ENCODE measurements around the gene TANGO2. TPM values are rescaled to one million over a fixed set of nuclear protein-coding genes. Genes with fewer than 3 reads are reported as not detected.

TANGO2 gene
- polyA plus RNA-seq, 4 donors = 9.4 to 14.4 (median 10.8) TPM

GRCh38 chr22:20024650-20025397 is 3.9 kb downstream of the TANGO2 start:
- no peak for DNase-seq (ENCODE audit: low read depth in 4 of 4, low spot score in 3 of 4)

- no peak for DNase-seq (ENCODE audit: low read depth in 4 of 4, low spot score in 3 of 4)
These were observed 4.7 kb downstream of the TANGO2 start for GRCh38 chr22:20025401-20026203.

- DNase-seq (ENCODE audit: low read depth in 4 of 4, low spot score in 3 of 4) = no peak
These were observed 5.4 kb downstream of the TANGO2 start for GRCh38 chr22:20026204-20026908.

GRCh38 chr22:20026996-20027601 is 6.2 kb downstream of the TANGO2 start:
- no peak for DNase-seq (ENCODE audit: low read depth in 4 of 4, low spot score in 3 of 4)

- DNase-seq (ENCODE audit: low read depth in 4 of 4, low spot score in 3 of 4) = no peak
These were observed 7.3 kb downstream of the TANGO2 start for GRCh38 chr22:20027966-20028854.

GRCh38 chr22:20028855-20029549 is 8.1 kb downstream of the TANGO2 start:
- no peak for DNase-seq (ENCODE audit: low read depth in 4 of 4, low spot score in 3 of 4)

- DNase-seq (ENCODE audit: low read depth in 4 of 4, low spot score in 3 of 4) = no peak
These were observed 8.8 kb downstream of the TANGO2 start for GRCh38 chr22:20029550-20030225.

GRCh38 chr22:20031732-20032406 is 11.0 kb downstream of the TANGO2 start:
- no peak for DNase-seq (ENCODE audit: low read depth in 4 of 4, low spot score in 3 of 4)

GRCh38 chr22:20032407-20032991 is 11.6 kb downstream of the TANGO2 start:
- DNase-seq (ENCODE audit: low read depth in 4 of 4, low spot score in 3 of 4) = no peak

GRCh38 chr22:20033045-20033706 is 12.3 kb downstream of the TANGO2 start:
- no peak for DNase-seq (ENCODE audit: low read depth in 4 of 4, low spot score in 3 of 4)

- no peak for DNase-seq (ENCODE audit: low read depth in 4 of 4, low spot score in 3 of 4)
These were observed 13.2 kb downstream of the TANGO2 start for GRCh38 chr22:20034143-20034542.

- DNase-seq (ENCODE audit: low read depth in 4 of 4, low spot score in 3 of 4) = no peak
These were observed 14.6 kb downstream of the TANGO2 start for GRCh38 chr22:20035375-20036083.

- DNase-seq (ENCODE audit: low read depth in 4 of 4, low spot score in 3 of 4) = no peak
These were observed 15.2 kb downstream of the TANGO2 start for GRCh38 chr22:20036084-20036482.

- DNase-seq (ENCODE audit: low read depth in 4 of 4, low spot score in 3 of 4) = no peak
These were observed 15.9 kb downstream of the TANGO2 start for GRCh38 chr22:20036535-20037392.

- DNase-seq (ENCODE audit: low read depth in 4 of 4, low spot score in 3 of 4) = no peak
These were observed 16.5 kb downstream of the TANGO2 start for GRCh38 chr22:20037419-20037818.

GRCh38 chr22:20038574-20038973 is 17.7 kb downstream of the TANGO2 start:
- no peak for DNase-seq (ENCODE audit: low read depth in 4 of 4, low spot score in 3 of 4)

Data from right renal pelvis (tissue), 4 donors.